B cell (primary cell): Measurements from ENCODE around the gene ZNF804B. TPM values are rescaled to one million over a fixed set of nuclear protein-coding genes. Genes with fewer than 3 reads are reported as not detected.

Experiments used
- ATAC-seq: fragments of 200-7000 bp; cut with Tn5 transposase; one replicate; pipeline ENCODE4 v1.10.0; 2021; ENCODE audit warnings: low read depth, mild to moderate bottlenecking, moderate number of reproducible peaks, moderate library complexity
- CTCF ChIA-PET: fragments of 350-600 bp; sonication (Branson Sonifier 250); formaldehyde crosslinking; loops from one replicate; lab custom pipeline; 2021; ENCODE audit warnings: antibody characterized with exemption, inconsistent platforms; lab: Charles Lee
- POLR2A ChIA-PET: fragments of 350-600 bp; sonication (Branson Sonifier 250); formaldehyde crosslinking; loops from one replicate; lab custom pipeline; 2021; ENCODE audit warnings: antibody characterized with exemption; lab: Charles Lee
- DNase-seq: peaks from one replicate; pipeline ENCODE4 v3.0.0; 2013
- H2AFZ ChIP-seq: 2 replicates; pipeline ENCODE4 v1.6.1; 2012; ENCODE audit warnings: mild to moderate bottlenecking, low read depth, low read length; ENCODE audit not compliant: insufficient read depth, poor library complexity, severe bottlenecking
- H3K27ac ChIP-seq, 2 donors: 1 replicate in 1 of 2; 2 replicates in 1 of 2; pipeline ENCODE4 v1.5.1; 2012 to 2013; ENCODE audit warnings: low read length in 2 of 2, mild to moderate bottlenecking in 2 of 2, moderate library complexity in 1 of 2
- H3K27me3 ChIP-seq, 4 experiments: fragments of 200-600 bp in 1 of 4; sonication (generic) in 1 of 4; replicated peaks in 1 of 4; 1 replicate in 2 of 4; 2 replicates in 2 of 4; pipeline versions ENCODE4 v1.6.1 to v1.7.0; 2013 to 2016; ENCODE audit warnings: low read length in 3 of 4, mild to moderate bottlenecking in 2 of 4, mixed read lengths in 1 of 4, moderate library complexity in 1 of 4; ENCODE audit not compliant: insufficient read depth in 4 of 4, control insufficient read depth in 3 of 4; ENCODE audit errors: control extremely low read depth in 1 of 4
- H3K36me3 ChIP-seq, 2 experiments: replicated peaks in 1 of 2; 1 replicate in 1 of 2; 2 replicates in 1 of 2; pipeline versions ENCODE4 v1.6.1 to v1.7.1; 2013; ENCODE audit warnings: low read length in 1 of 2; ENCODE audit not compliant: insufficient read depth in 2 of 2, control insufficient read depth in 1 of 2; ENCODE audit errors: control extremely low read depth in 1 of 2, extremely low read depth in 1 of 2
- H3K4me1 ChIP-seq, 2 donors: fragments of 200-600 bp in 1 of 2; sonication (generic) in 1 of 2; 1 replicate in 1 of 2; 2 replicates in 1 of 2; pipeline versions ENCODE4 v1.5.1 to v1.6.1; 2013 to 2017; ENCODE audit warnings: low read length in 2 of 2; ENCODE audit not compliant: control insufficient read depth in 2 of 2, insufficient read depth in 2 of 2
- H3K4me2 ChIP-seq: replicated peaks from 2 replicates; pipeline ENCODE3; 2012; ENCODE audit warnings: mild to moderate bottlenecking, low read depth, low read length; ENCODE audit not compliant: poor library complexity, severe bottlenecking
- H3K4me3 ChIP-seq, 5 experiments: fragments of 200-600 bp in 1 of 5; sonication (generic) in 1 of 5; 1 replicate in 3 of 5; 2 replicates in 2 of 5; pipeline versions ENCODE4 v1.5.1 to v1.7.0; 2011 to 2016; ENCODE audit warnings: low read length in 4 of 5, mild to moderate bottlenecking in 4 of 5, low read depth in 2 of 5, control low read depth in 1 of 5, moderate library complexity in 1 of 5; ENCODE audit not compliant: insufficient read depth in 1 of 5; ENCODE audit errors: control extremely low read depth in 1 of 5, extremely low read depth in 1 of 5
- H3K79me2 ChIP-seq: fragments of 200-600 bp; sonication (generic); one replicate; pipeline ENCODE4 v1.6.0; 2016; ENCODE audit warnings: low read length; ENCODE audit not compliant: control insufficient read depth, insufficient read depth
- H3K9ac ChIP-seq: fragments of 200-600 bp; sonication (generic); 2 replicates; pipeline ENCODE4 v1.6.1; 2017; ENCODE audit warnings: mild to moderate bottlenecking, low read length, moderate library complexity
- H3K9me3 ChIP-seq, 3 donors: one replicate each; pipeline versions ENCODE4 v1.6.1 to v1.7.1; 2013; ENCODE audit warnings: low read length in 2 of 3; ENCODE audit not compliant: control insufficient read depth in 2 of 3, insufficient read depth in 1 of 3; ENCODE audit errors: control extremely low read depth in 1 of 3
- H4K20me1 ChIP-seq: 2 replicates; pipeline ENCODE4 v1.6.0; 2012; ENCODE audit warnings: mild to moderate bottlenecking, low read length; ENCODE audit not compliant: insufficient read depth, control insufficient read depth, poor library complexity, severe bottlenecking
- H3K27ac Mint-ChIP-seq: one replicate; pipeline ENCODE4 v1.8.0; 2021; ENCODE audit warnings: mixed read lengths
- H3K27me3 Mint-ChIP-seq: one replicate; pipeline ENCODE4 v1.8.0; 2021; ENCODE audit warnings: mixed read lengths
- H3K4me1 Mint-ChIP-seq: one replicate; pipeline ENCODE4 v1.8.0; 2021; ENCODE audit warnings: mixed read lengths
- H3K4me3 Mint-ChIP-seq: one replicate; pipeline ENCODE4 v1.8.0; 2021; ENCODE audit warnings: mixed read lengths
- H3K9me3 Mint-ChIP-seq: one replicate; pipeline ENCODE4 v1.8.0; 2022; ENCODE audit warnings: mixed read lengths; ENCODE audit not compliant: insufficient read depth
- EZH2 ChIP-seq: IDR thresholded peaks from 2 replicates; pipeline ENCODE4 v1.6.1; 2012; ENCODE audit warnings: borderline replicate concordance, low read depth, mild to moderate bottlenecking, moderate library complexity, low read length; ENCODE audit not compliant: insufficient read depth, poor library complexity, severe bottlenecking
- WGBS: methylation state at CpG from one replicate; pipeline ENCODE4 v1.1.5; 2013; ENCODE audit warnings: missing lambda C conversion rate; ENCODE audit not compliant: insufficient coverage; 5-methylcytosine and 5-hydroxymethylcytosine counted together
- intact Hi-C: fragments of 100-400 bp; cut with micrococcal nuclease; formaldehyde crosslinking; loops from one replicate; pipeline ENCODE4 v1.10.0; 2022
- polyA plus RNA-seq: library from polyadenylated mRNA; depleted of rRNA; stranded (reverse); fragments of >200 nt; gene quantifications from 2 replicates; pipeline ENCODE4 v1.2.3, GENCODE V29; 2012
- total RNA-seq, 2 donors: library from RNA; stranded (reverse); fragments of 120-200 nt in 1 of 2; gene quantifications; 1 replicate in 1 of 2; 2 replicates in 1 of 2; pipeline versions ENCODE4 v1.2.3 to v1.2.4, GENCODE V29; 2013 to 2022
- TF ChIP-seq, protein P1 (sequence below): fragments of 200-600 bp; IDR thresholded peaks from one replicate; pipeline ENCODE4 v1.8.0; 2022; ENCODE audit warnings: antibody characterized with exemption, mild to moderate bottlenecking

The ZNF804B gene
- total and polyA plus RNA-seq, 2 donors (not counting 1 experiment from before 2014, with no cell fraction given) = not detected

DNA sequence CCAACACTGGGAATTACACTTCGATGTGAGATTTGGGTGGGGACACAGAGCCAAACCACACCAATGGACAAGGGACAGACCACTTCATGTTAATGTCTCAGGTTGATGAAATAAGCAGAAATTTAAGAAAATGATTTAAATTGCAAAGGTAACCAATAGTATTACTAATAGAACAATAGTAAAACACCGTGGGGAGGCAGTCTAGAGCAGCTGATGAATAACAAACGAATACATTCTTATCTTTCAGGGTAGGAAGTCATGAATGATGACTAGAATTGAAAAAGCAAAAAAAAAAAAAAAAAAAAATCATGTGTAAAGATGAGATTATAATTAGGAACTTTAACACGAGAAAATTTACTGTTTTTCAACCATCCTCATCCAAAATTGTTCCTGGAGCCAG, 207.9 kb downstream of the ZNF804B start:
- Mint-ChIP-seq H3K4me1 (no peaks in the 10 kb centered on the region), H3K9me3 (peaks cover 6% of the 10 kb centered on the region), H3K4me3 (no peak overlapping the region), H3K27me3 (no peaks in the 10 kb centered on the region), H3K27ac (no peak overlapping the region)
- H4K20me1 ChIP-seq = no peaks in the 10 kb centered on the region
- POLR2A ChIA-PET = no interaction called here
- H3K27me3 ChIP-seq = no peaks in the 10 kb centered on the region
- no peak for ATAC-seq
- no peaks in the 10 kb centered on the region for H3K36me3 ChIP-seq
- intact Hi-C loops = no loop called here
- CTCF ChIA-PET = no interaction called here
- no peaks in the 10 kb centered on the region for H3K9me3 ChIP-seq
- no peak overlapping the region for H3K4me2 ChIP-seq
- H3K9ac ChIP-seq = no peak overlapping the region
- DNase-seq = no peak
- no peak for TF ChIP-seq EZH2
- TF ChIP-seq, protein P1, sequence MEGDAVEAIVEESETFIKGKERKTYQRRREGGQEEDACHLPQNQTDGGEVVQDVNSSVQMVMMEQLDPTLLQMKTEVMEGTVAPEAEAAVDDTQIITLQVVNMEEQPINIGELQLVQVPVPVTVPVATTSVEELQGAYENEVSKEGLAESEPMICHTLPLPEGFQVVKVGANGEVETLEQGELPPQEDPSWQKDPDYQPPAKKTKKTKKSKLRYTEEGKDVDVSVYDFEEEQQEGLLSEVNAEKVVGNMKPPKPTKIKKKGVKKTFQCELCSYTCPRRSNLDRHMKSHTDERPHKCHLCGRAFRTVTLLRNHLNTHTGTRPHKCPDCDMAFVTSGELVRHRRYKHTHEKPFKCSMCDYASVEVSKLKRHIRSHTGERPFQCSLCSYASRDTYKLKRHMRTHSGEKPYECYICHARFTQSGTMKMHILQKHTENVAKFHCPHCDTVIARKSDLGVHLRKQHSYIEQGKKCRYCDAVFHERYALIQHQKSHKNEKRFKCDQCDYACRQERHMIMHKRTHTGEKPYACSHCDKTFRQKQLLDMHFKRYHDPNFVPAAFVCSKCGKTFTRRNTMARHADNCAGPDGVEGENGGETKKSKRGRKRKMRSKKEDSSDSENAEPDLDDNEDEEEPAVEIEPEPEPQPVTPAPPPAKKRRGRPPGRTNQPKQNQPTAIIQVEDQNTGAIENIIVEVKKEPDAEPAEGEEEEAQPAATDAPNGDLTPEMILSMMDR = no peak
- no peaks in the 10 kb centered on the region for H3K4me1 ChIP-seq
- no peak overlapping the region for H3K27ac ChIP-seq
- H3K79me2 ChIP-seq = no peaks in the 10 kb centered on the region
- no CpG with 5 or more reads among the region's 4 CpGs for WGBS
- H2AFZ ChIP-seq = no peak overlapping the region
- no peak overlapping the region for H3K4me3 ChIP-seq

DNA sequence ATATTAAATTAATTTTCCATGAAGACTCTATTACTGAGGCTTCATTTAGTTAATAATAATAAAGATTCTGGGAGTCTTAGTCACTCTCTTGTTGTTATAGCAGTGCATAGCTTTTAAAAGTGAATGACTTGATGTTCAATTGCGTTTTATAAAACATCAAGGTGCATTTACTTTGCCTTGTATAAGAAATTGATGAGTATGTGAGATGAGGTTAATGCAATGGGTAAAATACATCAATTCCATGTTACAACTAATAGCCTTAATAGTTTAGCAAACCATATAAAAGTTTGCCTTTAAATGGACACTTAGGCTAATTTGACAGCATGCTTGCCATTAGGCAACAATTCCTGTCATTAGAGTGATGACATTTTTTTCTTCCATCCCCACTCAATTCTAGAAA, 209.7 kb downstream of the ZNF804B start:
- H3K27me3 Mint-ChIP-seq = no peaks in the 10 kb centered on the region

More for the DNA sequence above, 209.7 kb downstream of the ZNF804B start:
- H3K27ac ChIP-seq = no peak overlapping the region
- no peaks in the 10 kb centered on the region for H3K79me2 ChIP-seq
- no peaks in the 10 kb centered on the region for H3K36me3 ChIP-seq
- Mint-ChIP-seq H3K4me1 (no peaks in the 10 kb centered on the region), H3K27ac (no peak overlapping the region), H3K4me3 (no peak overlapping the region), H3K9me3 (peaks cover 6% of the 10 kb centered on the region)
- no peak for DNase-seq
- no peaks in the 10 kb centered on the region for H3K4me1 ChIP-seq
- no peak overlapping the region for H3K9ac ChIP-seq
- H2AFZ ChIP-seq = no peak overlapping the region
- TF ChIP-seq EZH2 = no peak
- ATAC-seq = no peak
- H3K4me2 ChIP-seq = no peak overlapping the region
- no peaks in the 10 kb centered on the region for H3K9me3 ChIP-seq
- H3K27me3 ChIP-seq = no peaks in the 10 kb centered on the region
- H4K20me1 ChIP-seq = no peaks in the 10 kb centered on the region
- no CpG with 5 or more reads among the region's 1 CpG for WGBS
- intact Hi-C loops = no loop called here
- ChIA-PET POLR2A (no interaction called here), CTCF (no interaction called here)
- H3K4me3 ChIP-seq = no peak overlapping the region
